DND-41 (cell line): ENCODE measurements around the gene NINJ1.
"Not testable (repeated sequence)": the region's sequence is repeated elsewhere in the genome, so short reads cannot be mapped to it uniquely, and the experiment has no call there.

Source experiments
- ATAC-seq: fragments of 200-7000 bp; cut with Tn5 transposase; 3 replicates; pipeline ENCODE4 v1.9.1; 2021; ENCODE audit warnings: low read depth; ENCODE audit not compliant: insufficient read depth
- DNase-seq: peaks from one replicate; pipeline ENCODE4 v3.0.0-alpha.2; 2020
- H2AFZ ChIP-seq: 2 replicates; pipeline ENCODE4 v1.6.0; 2012; ENCODE audit warnings: low read depth, low read length
- H3K27ac ChIP-seq: 2 replicates; pipeline ENCODE4 v1.5.1; 2012; ENCODE audit warnings: low read length, inconsistent platforms
- H3K27me3 ChIP-seq: fragments of 200-600 bp; sonication (generic); 2 replicates; pipeline ENCODE4 v1.6.0; 2012; ENCODE audit warnings: low read length, mild to moderate bottlenecking, inconsistent platforms; ENCODE audit not compliant: insufficient read depth, poor library complexity
- H3K36me3 ChIP-seq: 2 replicates; pipeline ENCODE4 v1.5.1; 2012; ENCODE audit warnings: low read length, inconsistent platforms; ENCODE audit not compliant: insufficient read depth
- H3K4me1 ChIP-seq: 2 replicates; pipeline ENCODE4 v1.5.1; 2012; ENCODE audit warnings: mild to moderate bottlenecking, low read length; ENCODE audit not compliant: insufficient read depth
- H3K4me2 ChIP-seq: 2 replicates; pipeline ENCODE4 v1.6.0; 2012; ENCODE audit warnings: mild to moderate bottlenecking, moderate library complexity, low read length, inconsistent platforms; ENCODE audit not compliant: insufficient read depth
- H3K4me3 ChIP-seq, 2 experiments: fragments of 200-600 bp in 1 of 2; shearing (Covaris generic) in 1 of 2; 2 replicates each; pipeline ENCODE4 v1.5.1; 2012 to 2016; ENCODE audit warnings: inconsistent platforms in 2 of 2, low read length in 2 of 2, mild to moderate bottlenecking in 2 of 2, low read depth in 1 of 2, moderate library complexity in 1 of 2
- H3K79me2 ChIP-seq: 2 replicates; pipeline ENCODE4 v1.6.0; 2012; ENCODE audit warnings: low read length, inconsistent platforms; ENCODE audit not compliant: insufficient read depth
- H3K9ac ChIP-seq: 2 replicates; pipeline ENCODE4 v1.6.0; 2012; ENCODE audit warnings: low read depth, mild to moderate bottlenecking, inconsistent platforms, low read length, moderate library complexity
- H3K9me3 ChIP-seq: 2 replicates; pipeline ENCODE4 v1.5.1; 2012; ENCODE audit warnings: low read length, moderate library complexity, mild to moderate bottlenecking, inconsistent platforms; ENCODE audit not compliant: insufficient read depth, severe bottlenecking
- H4K20me1 ChIP-seq: 2 replicates; pipeline ENCODE4 v1.6.0; 2012; ENCODE audit warnings: low read length; ENCODE audit not compliant: insufficient read depth
- CTCF ChIP-seq: IDR thresholded peaks from 2 replicates; pipeline ENCODE4 v1.5.1; 2012; ENCODE audit warnings: borderline replicate concordance, low read length, moderate library complexity, mild to moderate bottlenecking; ENCODE audit not compliant: poor library complexity, severe bottlenecking; ENCODE audit errors: extremely low read depth
- EZH2 ChIP-seq: IDR thresholded peaks from 3 replicates; pipeline ENCODE4 v1.6.1; 2012; ENCODE audit warnings: borderline replicate concordance, low read depth, mild to moderate bottlenecking, moderate library complexity, low read length, inconsistent platforms; ENCODE audit not compliant: severe bottlenecking

The NINJ1 gene

GRCh38 chr9:93118863-93119702 is 15.0 kb downstream of the NINJ1 start:
- Histone ChIP-seq H3K27me3 (no peaks in the 10 kb centered on the region), H3K4me3 (no peak overlapping the region), H3K27ac (no peak overlapping the region), H3K9ac (no peak overlapping the region), H3K4me2 (no peak overlapping the region), H3K4me1 (no peaks in the 10 kb centered on the region), H3K79me2 (no peaks in the 10 kb centered on the region), H4K20me1 (0 out of 2 replicates have a peak, but pooled peaks cover 4% of the 10 kb centered on the region), H3K9me3 (no peaks in the 10 kb centered on the region), H3K36me3 (peaks cover 6% of the 10 kb centered on the region), H2AFZ (no peak overlapping the region)
- no peak for DNase-seq
- no peak for TF ChIP-seq CTCF
- TF ChIP-seq EZH2, result no peak
- ATAC-seq, result no peak

GRCh38 chr9:93117924-93118862 is 15.9 kb downstream of the NINJ1 start:
- ATAC-seq (no peak), DNase-seq (no peak)
- Histone ChIP-seq H3K9ac (no peak overlapping the region), H2AFZ (no peak overlapping the region), H3K36me3 (peaks cover 8% of the 10 kb centered on the region), H3K27me3 (no peaks in the 10 kb centered on the region), H3K27ac (no peak overlapping the region), H3K79me2 (no peaks in the 10 kb centered on the region), H3K4me3 (no peak overlapping the region), H3K4me1 (no peaks in the 10 kb centered on the region), H4K20me1 (0 out of 2 replicates have a peak, but pooled peaks cover 4% of the 10 kb centered on the region), H3K4me2 (no peak overlapping the region), H3K9me3 (no peaks in the 10 kb centered on the region)
- TF ChIP-seq CTCF (no peak), EZH2 (no peak)

GRCh38 chr9:93117521-93117920 is 16.5 kb downstream of the NINJ1 start:
- H3K36me3 ChIP-seq, H3K4me1 ChIP-seq, H3K27ac ChIP-seq, H3K4me2 ChIP-seq, H3K27me3 ChIP-seq, DNase-seq, H3K4me3 ChIP-seq, H3K9me3 ChIP-seq, H2AFZ ChIP-seq, H3K79me2 ChIP-seq, H3K9ac ChIP-seq, ATAC-seq, H4K20me1 ChIP-seq: not testable (repeated sequence)
